IPS-18a (cell line): ENCODE data around the gene C1orf53.

Source experiments
- H3K27ac ChIP-seq: one replicate; pipeline ENCODE4 v1.5.1; 2013; ENCODE audit warnings: low read length
- H3K27me3 ChIP-seq: one replicate; pipeline ENCODE4 v1.6.1; 2013; ENCODE audit warnings: mild to moderate bottlenecking, low read length; ENCODE audit not compliant: control insufficient read depth, insufficient read depth
- H3K36me3 ChIP-seq: one replicate; pipeline ENCODE4 v1.6.1; 2013; ENCODE audit warnings: low read depth, low read length; ENCODE audit not compliant: control insufficient read depth
- H3K4me1 ChIP-seq: one replicate; pipeline ENCODE4 v1.6.1; 2013; ENCODE audit warnings: low read depth, low read length; ENCODE audit not compliant: control insufficient read depth
- H3K4me3 ChIP-seq: one replicate; pipeline ENCODE4 v1.5.1; 2013; ENCODE audit warnings: low read length
- H3K9ac ChIP-seq: one replicate; pipeline ENCODE4 v1.6.1; 2013; ENCODE audit warnings: mild to moderate bottlenecking, low read length, moderate library complexity
- H3K9me3 ChIP-seq: one replicate; pipeline ENCODE4 v1.6.1; 2013; ENCODE audit warnings: low read depth, low read length; ENCODE audit not compliant: control insufficient read depth

C1orf53 gene

GRCh38 chr1:197908716-197909220 is 6.3 kb downstream of the C1orf53 start:
- H3K4me1 ChIP-seq = peaks cover 13% of the 10 kb centered on the region
- no peak overlapping the region for H3K9ac ChIP-seq
- peaks cover 100% of the 10 kb centered on the region for H3K27me3 ChIP-seq
- H3K9me3 ChIP-seq = no peaks in the 10 kb centered on the region
- H3K36me3 ChIP-seq = no peaks in the 10 kb centered on the region
- H3K27ac ChIP-seq = no peak overlapping the region
- H3K4me3 ChIP-seq = no peak overlapping the region

GRCh38 chr1:197909384-197909783 is 7.0 kb downstream of the C1orf53 start:
- H3K4me1 ChIP-seq = peaks cover 13% of the 10 kb centered on the region

GRCh38 chr1:197910120-197910991 is 7.9 kb downstream of the C1orf53 start:
- Histone ChIP-seq H3K27me3 (peaks cover 100% of the 10 kb centered on the region), H3K9ac (no peak overlapping the region), H3K4me3 (no peak overlapping the region), H3K27ac (no peak overlapping the region), H3K36me3 (no peaks in the 10 kb centered on the region), H3K4me1 (peaks cover 22% of the 10 kb centered on the region), H3K9me3 (no peaks in the 10 kb centered on the region)

More at GRCh38 chr1:197909384-197909783, 7.0 kb downstream of the C1orf53 start:
- H3K4me3 ChIP-seq = no peak overlapping the region
- no peaks in the 10 kb centered on the region for H3K36me3 ChIP-seq
- no peaks in the 10 kb centered on the region for H3K9me3 ChIP-seq
- no peak overlapping the region for H3K27ac ChIP-seq
- H3K9ac ChIP-seq = no peak overlapping the region
- H3K27me3 ChIP-seq = peaks cover 100% of the 10 kb centered on the region

DNA sequence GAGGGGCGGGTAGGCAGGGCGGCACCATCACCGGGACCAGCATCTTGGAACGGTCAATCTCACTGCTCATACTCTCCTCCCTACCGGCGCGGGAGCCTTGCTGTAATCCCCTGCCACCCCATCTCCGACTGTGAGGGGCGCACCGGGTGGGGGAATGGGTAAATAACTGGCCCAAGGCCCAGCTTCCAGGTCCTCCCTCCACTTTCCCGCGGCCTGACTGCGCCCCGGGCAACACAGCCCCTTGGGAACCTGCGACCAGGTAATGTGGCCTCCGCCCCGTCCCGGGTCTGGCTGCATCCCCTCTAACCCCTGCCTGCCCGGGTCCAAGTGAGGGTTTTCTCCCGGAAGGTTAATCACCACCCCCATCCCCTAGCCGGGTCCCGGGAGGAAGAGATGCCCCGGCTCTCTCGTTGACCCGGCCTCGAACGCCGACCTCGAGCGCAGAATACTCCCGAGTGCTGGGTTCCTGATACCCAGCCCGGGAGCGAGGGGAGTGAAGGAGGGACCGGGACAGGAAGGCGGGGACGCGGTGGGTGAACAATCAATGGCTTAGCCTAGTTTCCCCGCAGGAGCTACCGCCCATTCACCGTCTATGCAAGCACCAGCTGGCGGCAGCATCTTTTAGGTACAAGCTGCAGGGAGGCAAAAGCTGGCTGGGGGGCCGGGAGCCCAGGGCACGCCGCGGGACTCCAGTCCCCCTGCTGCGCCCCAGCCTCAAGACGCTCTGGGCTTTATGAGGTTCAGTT is 8.9 kb downstream of the C1orf53 start:
- H3K4me3 ChIP-seq = peak overlapping the region; percentile 39
- no peak overlapping the region for H3K9ac ChIP-seq
- no peaks in the 10 kb centered on the region for H3K36me3 ChIP-seq
- H3K27me3 ChIP-seq = peaks cover 100% of the 10 kb centered on the region
- H3K9me3 ChIP-seq = no peaks in the 10 kb centered on the region
- H3K27ac ChIP-seq = no peak overlapping the region
- peaks cover 26% of the 10 kb centered on the region for H3K4me1 ChIP-seq

- Histone ChIP-seq H3K9ac (no peak overlapping the region), H3K4me3 (peak overlapping the region; percentile 39), H3K36me3 (no peaks in the 10 kb centered on the region), H3K27me3 (peaks cover 100% of the 10 kb centered on the region), H3K4me1 (peaks cover 34% of the 10 kb centered on the region), H3K9me3 (no peaks in the 10 kb centered on the region), H3K27ac (no peak overlapping the region)
Measured at GRCh38 chr1:197911857-197912696, 9.6 kb downstream of the C1orf53 start.

GRCh38 chr1:197912739-197913494 is 10.5 kb downstream of the C1orf53 start:
- Histone ChIP-seq H3K4me3 (peak overlapping the region; percentile 39), H3K27me3 (peaks cover 100% of the 10 kb centered on the region), H3K9me3 (no peaks in the 10 kb centered on the region), H3K36me3 (no peaks in the 10 kb centered on the region), H3K27ac (no peak overlapping the region), H3K9ac (no peak overlapping the region), H3K4me1 (peaks cover 41% of the 10 kb centered on the region)

DNA sequence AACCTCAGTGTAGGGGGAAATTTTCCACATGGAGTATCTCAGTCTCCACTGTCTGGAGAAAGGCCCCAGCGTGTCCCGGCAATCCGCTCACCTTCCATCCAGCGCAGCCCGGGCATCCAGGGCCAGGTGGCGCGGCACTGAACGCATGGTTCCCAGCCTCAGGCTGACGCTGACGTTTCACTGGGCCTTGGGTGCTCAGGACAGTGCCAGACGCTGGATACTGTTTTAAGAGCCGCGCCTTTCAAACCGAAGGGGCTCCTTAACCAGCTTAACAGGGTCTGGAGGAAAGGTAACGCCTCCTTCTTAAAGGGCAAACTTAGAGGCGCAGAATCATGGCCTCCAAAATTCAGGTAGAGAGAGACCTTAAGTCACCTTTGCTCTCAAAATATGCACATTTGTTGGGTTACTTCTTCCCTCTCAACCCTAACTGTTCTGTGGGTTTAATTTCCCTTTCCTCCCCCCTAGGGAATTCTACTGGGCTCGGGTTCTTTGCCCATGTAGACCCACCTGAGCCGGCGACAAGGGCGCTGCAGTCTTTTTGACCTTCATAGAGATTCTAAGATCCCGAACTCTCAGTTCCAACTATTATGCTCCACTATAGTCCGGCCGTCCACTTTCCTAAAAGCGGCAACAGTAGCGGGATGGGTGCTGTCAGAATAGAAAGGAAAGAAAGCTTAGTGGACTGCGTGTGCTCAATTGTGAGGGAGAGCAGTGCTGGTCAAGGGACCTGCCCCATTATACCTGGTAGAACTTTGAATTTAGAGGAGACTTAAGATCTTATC is 11.3 kb downstream of the C1orf53 start:
- no peaks in the 10 kb centered on the region for H3K36me3 ChIP-seq
- no peak overlapping the region for H3K27ac ChIP-seq
- H3K4me3 ChIP-seq = peak overlapping the region; percentile 39
- no peaks in the 10 kb centered on the region for H3K9me3 ChIP-seq
- H3K4me1 ChIP-seq = peaks cover 43% of the 10 kb centered on the region
- no peak overlapping the region for H3K9ac ChIP-seq
- H3K27me3 ChIP-seq = peaks cover 100% of the 10 kb centered on the region

DNA sequence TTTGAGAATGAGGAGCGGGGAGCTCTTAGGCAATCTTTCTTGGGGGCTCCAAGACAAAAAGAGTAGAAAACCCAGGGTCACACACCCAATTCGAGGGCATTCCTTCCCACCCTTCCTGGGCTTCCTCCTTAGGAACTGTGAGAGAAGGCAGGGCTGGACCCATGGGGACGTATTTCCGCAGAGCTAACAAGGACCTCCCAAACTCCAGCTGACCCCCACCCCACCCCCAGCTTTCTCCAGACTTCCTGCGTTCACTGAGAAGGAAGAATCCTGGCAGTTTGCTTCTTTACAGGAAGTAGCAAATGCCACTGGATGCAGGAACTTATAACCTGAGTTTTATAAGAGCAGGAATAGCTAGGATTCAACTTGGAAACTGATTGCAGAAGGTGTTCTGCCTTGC is 12.1 kb downstream of the C1orf53 start:
- Histone ChIP-seq H3K4me1 (peaks cover 47% of the 10 kb centered on the region), H3K36me3 (no peaks in the 10 kb centered on the region), H3K27ac (no peak overlapping the region), H3K9me3 (no peaks in the 10 kb centered on the region), H3K9ac (no peak overlapping the region), H3K4me3 (no peak overlapping the region), H3K27me3 (peaks cover 100% of the 10 kb centered on the region)

DNA sequence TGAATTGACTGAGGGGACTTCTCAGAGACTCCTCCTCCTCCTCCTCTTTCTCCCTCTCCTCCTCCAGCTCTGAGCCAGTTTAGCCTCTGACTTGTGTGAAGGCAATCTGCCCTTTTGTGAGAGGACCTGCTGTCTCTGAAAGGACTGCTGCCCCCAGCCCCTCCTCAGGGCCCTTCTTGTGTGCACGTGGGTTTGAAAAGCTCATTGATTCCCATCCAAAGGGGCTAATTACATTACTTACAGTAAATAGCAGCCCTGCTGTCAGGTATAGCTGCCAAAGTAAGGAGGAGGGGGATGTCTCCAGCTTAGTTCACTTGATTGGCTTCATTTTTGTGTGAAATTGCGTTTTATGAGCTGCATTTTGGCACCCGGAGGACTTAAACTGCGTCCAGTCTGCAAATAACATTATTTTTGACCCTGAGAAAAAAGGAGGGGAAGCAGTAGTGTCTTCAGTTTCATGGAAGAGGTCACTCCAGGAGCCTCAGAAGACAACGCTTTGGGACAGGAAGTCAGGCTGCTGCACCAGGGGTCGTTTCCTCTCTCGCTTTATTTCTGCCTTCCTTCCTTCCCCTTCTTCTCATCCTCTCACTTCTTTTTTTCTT is 12.9 kb downstream of the C1orf53 start:
- H3K27me3 ChIP-seq = peaks cover 100% of the 10 kb centered on the region
- H3K9me3 ChIP-seq = no peaks in the 10 kb centered on the region
- H3K4me1 ChIP-seq = peaks cover 48% of the 10 kb centered on the region
- no peaks in the 10 kb centered on the region for H3K36me3 ChIP-seq
- H3K27ac ChIP-seq = no peak overlapping the region
- H3K4me3 ChIP-seq = peak overlapping the region; percentile 15
- H3K9ac ChIP-seq = no peak overlapping the region
